Prostate gland (tissue), 2 donors: Measurements from ENCODE around the gene CLCF1. TPM values are rescaled to one million over a fixed set of nuclear protein-coding genes. Genes with fewer than 3 reads are reported as not detected.

Source experiments
- DNase-seq: peaks from one replicate; pipeline ENCODE4 v3.0.0-alpha.2; 2019; ENCODE audit warnings: low spot score
- H3K27ac ChIP-seq, 2 donors: fragments of 200-600 bp; sonication (generic); 2 replicates each; pipeline ENCODE4 v1.5.1; 2017 to 2019
- H3K27me3 ChIP-seq: fragments of 200-600 bp; sonication (generic); replicated peaks from 2 replicates; pipeline ENCODE4 v1.5.1; 2019; ENCODE audit not compliant: insufficient read depth
- H3K36me3 ChIP-seq, 2 donors: fragments of 200-600 bp; sonication (generic); 1 replicate in 1 of 2; 2 replicates in 1 of 2; pipeline versions ENCODE4 v1.5.1 to v1.8.1; 2017 to 2019
- H3K4me1 ChIP-seq: fragments of 200-600 bp; sonication (generic); replicated peaks from 2 replicates; pipeline ENCODE4 v1.5.1; 2019
- H3K4me3 ChIP-seq, 2 donors: fragments of 200-600 bp; sonication (generic); 2 replicates each; pipeline ENCODE4 v1.5.1; 2017 to 2019
- H3K9me3 ChIP-seq: fragments of 200-600 bp; sonication (generic); 2 replicates; pipeline ENCODE4 v1.5.1; 2017
- POLR2A ChIP-seq: fragments of 450-650 bp; IDR thresholded peaks from one replicate; pipeline ENCODE4 v1.6.1; 2016; ENCODE audit warnings: antibody characterized with exemption, mild to moderate bottlenecking
- POLR2AphosphoS5 ChIP-seq: sonication (generic); formaldehyde crosslinking; IDR thresholded peaks from one replicate; pipeline ENCODE4 v1.6.1; 2017; ENCODE audit warnings: antibody characterized with exemption
- WGBS: methylation state at CpG from one replicate; pipeline ENCODE4 v1.1.5; 2018; 5-methylcytosine and 5-hydroxymethylcytosine counted together
- intact Hi-C: fragments of 100-400 bp; cut with DNase I; formaldehyde crosslinking; loops from one replicate; pipeline ENCODE4 v1.14.2; 2022
- total RNA-seq, 2 donors: library from RNA; depleted of rRNA; stranded (reverse); fragments of >200 nt; gene quantifications; one replicate each; pipeline ENCODE4 v1.1.0, GENCODE V29; 2016
- TF ChIP-seq, protein P1 (sequence below), 4 experiments: fragments of 200-600 bp in 2 of 4; fragments of 450-650 bp in 2 of 4; sonication (generic) in 2 of 4; IDR thresholded peaks; 1 replicate in 3 of 4; 2 replicates in 1 of 4; pipeline ENCODE4 v1.5.1; 2016 to 2019; ENCODE audit warnings: antibody characterized with exemption in 4 of 4, mild to moderate bottlenecking in 2 of 4, moderate library complexity in 2 of 4

Gene CLCF1
- total RNA-seq, 2 donors from 2014 or later: 2.5 to 2.6 TPM

DNA sequence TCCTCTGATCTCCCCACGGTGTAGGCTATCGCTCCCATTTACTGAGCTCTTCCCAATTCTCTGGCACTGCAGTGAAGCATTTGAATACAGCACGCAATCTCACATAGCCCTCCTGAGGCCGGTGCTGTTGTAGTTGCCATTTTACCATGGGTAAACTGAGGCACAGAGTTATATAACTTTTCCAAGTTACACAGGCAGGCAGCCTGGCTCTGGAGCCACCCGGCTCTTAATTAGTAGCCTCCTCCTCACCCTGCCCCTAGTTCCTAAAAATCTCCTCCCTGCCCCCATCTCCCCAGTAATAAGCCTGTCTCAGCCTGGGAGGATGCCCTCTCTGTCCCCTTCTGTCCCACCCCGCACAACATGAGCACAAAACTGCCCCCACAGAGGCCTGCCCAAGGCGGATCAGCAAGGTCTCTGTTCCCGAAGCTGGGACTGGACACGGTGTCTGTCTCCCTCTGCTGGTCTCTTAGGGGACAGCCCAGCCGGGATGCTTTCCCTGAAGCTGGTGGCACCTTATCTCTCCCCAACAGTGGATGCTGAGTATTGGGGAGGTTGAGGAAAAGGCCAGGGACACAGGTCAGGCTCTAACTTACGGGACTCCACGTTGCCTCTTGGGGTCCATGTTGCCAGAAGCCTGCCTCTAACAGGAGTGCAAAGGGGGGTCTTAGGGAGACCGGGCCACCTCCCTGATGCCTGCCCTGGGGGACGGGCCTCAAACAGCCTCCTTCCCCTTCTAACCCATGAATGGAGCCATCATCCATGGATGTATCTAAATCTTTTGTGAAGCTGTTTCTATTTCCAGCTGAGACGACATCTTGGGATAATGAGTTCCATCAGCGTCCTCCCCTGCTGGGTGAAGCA is 9.1 kb upstream of the CLCF1 start:
- TF ChIP-seq POLR2A (no peak), POLR2AphosphoS5 (peak; percentile 70)
- TF ChIP-seq, protein P1, sequence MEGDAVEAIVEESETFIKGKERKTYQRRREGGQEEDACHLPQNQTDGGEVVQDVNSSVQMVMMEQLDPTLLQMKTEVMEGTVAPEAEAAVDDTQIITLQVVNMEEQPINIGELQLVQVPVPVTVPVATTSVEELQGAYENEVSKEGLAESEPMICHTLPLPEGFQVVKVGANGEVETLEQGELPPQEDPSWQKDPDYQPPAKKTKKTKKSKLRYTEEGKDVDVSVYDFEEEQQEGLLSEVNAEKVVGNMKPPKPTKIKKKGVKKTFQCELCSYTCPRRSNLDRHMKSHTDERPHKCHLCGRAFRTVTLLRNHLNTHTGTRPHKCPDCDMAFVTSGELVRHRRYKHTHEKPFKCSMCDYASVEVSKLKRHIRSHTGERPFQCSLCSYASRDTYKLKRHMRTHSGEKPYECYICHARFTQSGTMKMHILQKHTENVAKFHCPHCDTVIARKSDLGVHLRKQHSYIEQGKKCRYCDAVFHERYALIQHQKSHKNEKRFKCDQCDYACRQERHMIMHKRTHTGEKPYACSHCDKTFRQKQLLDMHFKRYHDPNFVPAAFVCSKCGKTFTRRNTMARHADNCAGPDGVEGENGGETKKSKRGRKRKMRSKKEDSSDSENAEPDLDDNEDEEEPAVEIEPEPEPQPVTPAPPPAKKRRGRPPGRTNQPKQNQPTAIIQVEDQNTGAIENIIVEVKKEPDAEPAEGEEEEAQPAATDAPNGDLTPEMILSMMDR (IDR thresholded peaks at IDR 0.05): peak; percentile 83 to 99 (median 94)
- DNase-seq: peak; percentile 79
- Histone ChIP-seq H3K27ac (no peak overlapping the region), H3K9me3 (no peaks in the 10 kb centered on the region), H3K4me1 (peaks cover 3% of the 10 kb centered on the region), H3K27me3 (no peaks in the 10 kb centered on the region), H3K4me3 (no peak overlapping the region), H3K36me3 (no peaks in the 10 kb centered on the region)
- 41% methylated on average over 16 of the region's 16 CpGs for WGBS
- intact Hi-C loops: loop anchor here (1.0 to 5.0 kb wide), 2 partner anchors 26 to 120 kb away; no protein-coding TSS in a partner anchor

DNA sequence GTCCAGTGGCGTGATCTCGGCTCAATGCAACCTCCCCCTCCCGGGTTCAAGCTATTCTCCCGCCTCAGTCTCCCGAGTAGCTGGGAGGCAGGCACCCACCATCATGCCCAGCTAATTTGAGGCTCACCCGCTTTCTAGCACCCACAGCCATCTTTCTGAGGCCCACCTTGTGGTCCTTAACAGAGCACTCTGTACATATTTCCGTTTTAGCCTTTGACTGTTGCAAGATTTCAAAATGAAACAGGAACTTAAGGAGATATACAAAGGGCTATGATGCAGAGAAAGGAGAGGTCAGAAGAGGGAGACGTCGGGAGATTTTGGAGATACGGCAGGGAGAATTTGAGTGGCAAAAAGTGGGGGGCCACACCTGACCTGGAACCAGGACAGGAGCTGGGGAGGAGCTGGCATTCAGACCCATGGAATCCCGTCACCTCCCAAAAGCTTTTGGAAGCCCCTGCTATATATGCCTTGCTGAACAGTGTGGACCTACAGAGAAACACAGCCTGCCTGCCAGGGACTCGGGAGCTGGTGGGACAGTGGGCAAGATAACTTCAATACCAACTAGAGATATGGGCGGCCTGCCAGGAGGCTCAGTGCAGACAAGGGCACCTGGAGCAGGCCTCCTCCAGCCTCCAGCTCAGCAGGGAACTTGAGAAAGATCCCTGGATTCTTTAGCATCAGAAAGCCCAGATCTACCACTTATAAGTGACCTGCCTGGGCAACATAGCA is 8.0 kb upstream of the CLCF1 start:
- no peak for DNase-seq
- no peak for TF ChIP-seq POLR2AphosphoS5
- TF ChIP-seq, protein P1 (IDR thresholded peaks at IDR 0.05): no peak
- TF ChIP-seq POLR2A: no peak
- no peaks in the 10 kb centered on the region for H3K9me3 ChIP-seq
- peaks cover 3% of the 10 kb centered on the region for H3K4me1 ChIP-seq
- H3K36me3 ChIP-seq: no peaks in the 10 kb centered on the region
- H3K27ac ChIP-seq: no peak overlapping the region
- H3K27me3 ChIP-seq: no peaks in the 10 kb centered on the region
- intact Hi-C loops: loop anchor here (5.0 kb wide), 1 partner anchor 119 kb away; no protein-coding TSS in a partner anchor
- no peak overlapping the region for H3K4me3 ChIP-seq
- WGBS: 79% methylated on average over 13 of the region's 13 CpGs

DNA sequence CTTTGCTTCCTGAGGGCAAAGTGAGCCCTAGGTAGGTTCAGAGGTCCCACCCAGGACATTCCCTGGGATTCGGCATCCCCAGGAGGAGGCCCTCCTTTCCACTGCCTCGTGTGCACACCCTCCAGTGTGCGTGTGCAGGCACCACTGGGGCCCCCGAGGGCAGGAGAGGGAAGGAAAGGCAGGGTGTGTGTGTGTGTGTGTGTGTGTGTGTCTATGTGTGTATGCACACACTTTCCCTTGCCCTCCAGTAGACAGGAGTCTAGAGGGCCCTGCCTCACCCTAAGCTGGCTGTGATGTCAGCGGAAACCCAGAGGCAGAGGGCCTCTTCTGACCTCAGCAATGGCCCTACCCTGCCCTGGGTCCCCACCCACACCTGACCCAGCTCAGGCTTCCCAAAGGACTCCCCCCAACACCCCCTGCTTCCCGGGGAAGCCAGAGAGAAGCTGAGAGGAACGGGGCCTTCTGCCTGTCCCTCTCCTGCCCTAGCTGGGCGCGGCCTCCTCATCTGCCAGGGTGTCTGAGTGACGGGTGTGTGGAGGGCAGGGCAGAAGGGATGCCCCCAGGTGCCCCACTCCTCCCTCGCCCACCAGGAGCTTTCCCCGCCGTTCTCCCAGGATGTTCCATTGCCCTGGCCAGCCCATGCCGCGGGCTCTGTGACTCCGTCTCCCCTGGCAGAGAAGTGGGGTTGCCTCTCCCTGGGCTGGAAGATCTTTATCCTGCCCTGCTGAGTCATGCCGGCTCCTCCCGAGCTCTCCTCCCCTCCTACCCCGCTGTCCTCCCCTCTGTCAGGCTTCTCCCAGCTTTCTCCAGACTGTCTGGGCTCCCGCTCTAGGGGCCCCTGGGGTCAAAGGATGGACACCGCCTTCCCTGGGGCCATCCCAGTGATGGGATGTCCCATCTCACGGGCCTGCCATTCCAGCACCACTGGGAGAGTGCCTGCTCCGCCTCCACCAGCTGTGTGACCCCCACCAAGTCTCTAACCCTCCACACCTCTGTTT is 6.0 kb upstream of the CLCF1 start:
- no peak overlapping the region for H3K27ac ChIP-seq
- TF ChIP-seq POLR2AphosphoS5: no peak
- TF ChIP-seq POLR2A: no peak
- TF ChIP-seq, protein P1 (IDR thresholded peaks at IDR 0.05): no peak
- no peaks in the 10 kb centered on the region for H3K9me3 ChIP-seq
- no peaks in the 10 kb centered on the region for H3K36me3 ChIP-seq
- no peaks in the 10 kb centered on the region for H3K27me3 ChIP-seq
- H3K4me3 ChIP-seq: no peak overlapping the region
- 64% methylated on average over 23 of the region's 23 CpGs for WGBS
- intact Hi-C loops: loop anchor here (5.0 kb wide), 1 partner anchor 117 kb away; no protein-coding TSS in a partner anchor
- no peaks in the 10 kb centered on the region for H3K4me1 ChIP-seq
- no peak for DNase-seq

DNA sequence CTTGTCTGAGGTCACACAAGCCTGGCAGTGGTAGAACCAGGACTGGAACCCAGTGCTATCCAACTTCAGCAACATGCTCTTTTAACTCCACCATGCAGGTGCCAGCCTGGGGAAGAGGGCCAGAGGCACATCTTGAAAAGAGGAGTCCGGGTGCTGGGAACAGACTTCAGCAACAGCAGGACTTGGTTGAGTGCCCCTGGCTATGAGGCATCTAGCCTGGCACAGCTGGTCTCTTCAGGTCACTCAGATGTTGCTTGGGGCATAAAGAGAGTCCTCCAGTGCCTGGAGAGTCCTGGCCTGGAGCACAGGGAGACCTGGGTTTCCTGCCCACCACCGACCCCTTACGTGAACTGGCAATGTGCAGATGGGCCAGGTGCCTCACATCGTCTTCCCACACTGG is 5.1 kb upstream of the CLCF1 start:
- intact Hi-C loops: no loop called here

More for the DNA sequence above, 5.1 kb upstream of the CLCF1 start:
- no peak overlapping the region for H3K4me3 ChIP-seq
- DNase-seq: no peak
- TF ChIP-seq, protein P1 (IDR thresholded peaks at IDR 0.05): no peak
- TF ChIP-seq POLR2A (no peak), POLR2AphosphoS5 (no peak)
- 94% methylated on average over 4 of the region's 4 CpGs for WGBS
- no peak overlapping the region for H3K27ac ChIP-seq
- no peaks in the 10 kb centered on the region for H3K27me3 ChIP-seq
- H3K4me1 ChIP-seq: peaks cover 4% of the 10 kb centered on the region
- H3K9me3 ChIP-seq: no peaks in the 10 kb centered on the region
- H3K36me3 ChIP-seq: no peaks in the 10 kb centered on the region
